ELR (cell line): ENCODE data around the gene PDZD2.

Source experiments
- DNase-seq: peaks from one replicate; pipeline ENCODE4 v3.0.0-alpha.2; 2015; ENCODE audit warnings: low read depth

PDZD2 gene

GRCh38 chr5:32143617-32144377 lies 504.9 kb downstream of the PDZD2 start:
- DNase-seq = no peak

GRCh38 chr5:32144378-32145207 lies 505.7 kb downstream of the PDZD2 start:
- no peak for DNase-seq

- DNase-seq = no peak
Measured at GRCh38 chr5:32145378-32145777, 506.4 kb downstream of the PDZD2 start.

DNA sequence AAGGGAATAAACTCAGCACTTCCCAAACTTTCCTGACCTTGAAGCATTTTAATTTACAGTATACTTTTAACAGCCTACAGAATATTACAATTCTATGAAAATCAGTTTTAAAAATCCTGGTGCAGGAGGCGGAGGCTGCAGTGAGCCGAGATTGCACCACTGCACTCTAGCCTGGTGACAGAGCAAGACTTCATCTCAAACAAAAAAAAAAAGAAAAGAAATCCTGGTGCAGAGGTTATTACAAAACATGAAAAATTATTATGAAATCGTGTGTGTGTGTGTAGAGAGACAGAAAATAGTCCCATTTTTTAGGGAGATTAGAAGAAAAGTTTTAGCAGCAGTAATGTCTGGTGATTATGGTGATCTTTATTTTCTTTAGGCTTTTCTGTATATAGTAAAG lies 508.3 kb downstream of the PDZD2 start:
- no peak for DNase-seq

DNA sequence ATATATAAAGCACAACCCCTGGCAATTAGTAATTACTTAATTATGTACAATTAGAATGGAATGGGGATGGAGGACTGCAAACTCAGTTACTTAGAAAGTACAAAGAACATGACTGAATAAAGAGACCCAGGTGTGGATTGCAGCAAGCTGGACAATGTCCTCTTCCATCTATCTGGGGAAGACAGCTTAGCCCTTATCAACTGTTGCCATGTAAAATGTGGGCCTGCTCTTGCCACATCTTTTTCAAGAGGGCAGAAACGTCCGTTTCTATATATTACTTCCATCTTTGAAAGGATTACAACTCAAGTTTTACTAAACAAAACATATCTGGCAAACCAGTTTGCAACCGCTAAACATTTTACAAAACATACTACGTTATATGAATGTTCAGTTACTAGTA lies 509.0 kb downstream of the PDZD2 start:
- DNase-seq = no peak

GRCh38 chr5:32150366-32150765 lies 511.4 kb downstream of the PDZD2 start:
- no peak for DNase-seq

DNA sequence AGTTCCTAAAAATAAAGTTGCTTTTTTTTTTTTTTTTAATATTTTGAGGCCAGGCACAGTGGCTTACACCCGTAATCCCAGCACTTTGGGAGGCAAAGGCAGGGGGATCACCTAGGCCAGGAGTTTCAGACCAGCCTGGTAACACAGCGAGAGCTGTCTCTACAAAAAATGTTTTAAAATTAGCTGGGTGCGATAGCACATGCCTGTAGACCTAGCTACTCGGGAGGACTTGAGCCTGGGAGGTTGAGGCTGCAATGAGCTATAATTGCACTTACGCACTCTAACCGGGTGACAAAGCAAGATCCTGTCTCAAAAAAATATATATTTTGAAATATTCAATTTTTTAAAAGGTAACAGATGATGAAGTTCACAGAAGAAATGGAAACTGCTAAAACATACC lies 512.3 kb downstream of the PDZD2 start:
- no peak for DNase-seq

DNA sequence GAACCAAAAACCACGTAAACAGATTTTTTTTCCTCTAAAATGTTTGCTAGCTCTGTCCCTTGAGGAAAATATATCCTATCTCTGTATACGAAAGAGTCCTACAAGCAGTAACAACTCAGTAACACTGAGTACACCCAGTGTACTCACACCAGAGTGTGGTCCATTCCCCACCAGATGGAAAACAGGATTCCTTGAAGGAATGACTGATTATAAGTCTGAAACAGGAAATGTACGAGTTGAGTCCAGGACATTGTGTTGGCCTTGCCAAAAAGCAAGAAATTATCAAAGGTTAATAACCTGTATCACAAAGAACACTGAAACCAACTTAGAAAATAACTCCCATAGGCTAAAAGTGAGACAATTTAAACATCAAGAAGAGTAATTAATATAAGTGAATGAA lies 514.8 kb downstream of the PDZD2 start:
- no peak for DNase-seq

- DNase-seq = no peak
Measured at GRCh38 chr5:32155211-32155610, 516.3 kb downstream of the PDZD2 start.

DNA sequence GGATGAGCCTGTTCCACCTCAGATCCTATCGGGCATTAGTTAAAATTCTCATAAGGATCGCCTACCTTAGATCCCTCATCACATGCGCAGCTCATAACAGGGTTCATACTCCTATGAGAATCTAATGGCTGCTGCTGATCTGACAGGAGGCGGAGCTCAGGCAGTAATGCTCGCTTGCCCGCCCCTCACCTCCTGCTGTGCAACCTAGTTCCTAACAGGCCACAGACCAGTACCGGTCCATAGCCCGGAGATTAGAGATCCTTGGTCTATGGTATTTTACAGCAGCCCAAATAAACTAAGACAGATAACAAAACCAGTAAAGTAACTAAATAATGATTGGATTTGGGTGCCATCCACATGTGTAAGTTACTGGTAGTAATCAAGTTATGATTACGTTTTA lies 517.7 kb downstream of the PDZD2 start:
- no peak for DNase-seq

- DNase-seq = no peak
Measured at GRCh38 chr5:32157078-32157477, 518.1 kb downstream of the PDZD2 start.

- no peak for DNase-seq
Measured at GRCh38 chr5:32158679-32158975, 519.7 kb downstream of the PDZD2 start.

- no peak for DNase-seq
Measured at GRCh38 chr5:32159328-32160072, 520.6 kb downstream of the PDZD2 start.

DNA sequence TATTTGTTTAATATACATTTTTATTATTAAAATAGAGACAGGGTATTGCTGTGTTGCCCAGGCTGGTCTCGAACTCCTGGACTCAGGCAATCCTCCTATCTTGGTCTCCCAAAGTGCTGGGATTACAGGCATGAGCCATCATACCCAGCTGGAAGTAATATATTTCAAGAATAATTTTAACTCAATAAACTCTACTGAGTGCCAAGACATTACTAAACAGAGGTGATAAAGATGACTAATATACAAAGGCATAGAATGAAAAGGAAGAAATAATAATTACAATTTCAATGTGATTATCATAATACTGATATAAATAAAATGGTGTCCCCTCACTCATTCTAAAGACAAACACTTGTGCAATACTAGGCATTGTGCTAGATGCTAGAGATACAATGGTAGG lies 521.3 kb downstream of the PDZD2 start:
- DNase-seq = no peak
